Nephron (organoid): ENCODE results near the gene TES.
A peak's percentile ranks its signal among the peaks of the same experiment; 100 is the strongest.

Source experiments
- H3K27ac Mint-ChIP-seq, 3 experiments: 2 replicates each; pipeline ENCODE4 v1.8.0; 2020; ENCODE audit warnings: mixed read lengths in 3 of 3, mild to moderate bottlenecking in 2 of 3, moderate library complexity in 1 of 3
- H3K27me3 Mint-ChIP-seq: 2 replicates; pipeline ENCODE4 v1.8.0; 2021; ENCODE audit warnings: low read depth, mild to moderate bottlenecking, moderate library complexity, mixed read lengths
- H3K36me3 Mint-ChIP-seq: 2 replicates; pipeline ENCODE4 v1.8.0; 2020; ENCODE audit warnings: low read depth, mixed read lengths
- H3K4me1 Mint-ChIP-seq: 2 replicates; pipeline ENCODE4 v1.8.0; 2020; ENCODE audit warnings: mixed read lengths
- H3K4me3 Mint-ChIP-seq, 3 experiments: 2 replicates each; pipeline ENCODE4 v1.8.0; 2020; ENCODE audit warnings: mild to moderate bottlenecking in 3 of 3, mixed read lengths in 3 of 3, moderate library complexity in 2 of 3
- H3K9me3 Mint-ChIP-seq: 2 replicates; pipeline ENCODE4 v1.8.0; 2020; ENCODE audit warnings: mixed read lengths
- TF ChIP-seq, protein P1 (sequence below), 3 experiments: fragments of 200-600 bp; sonication (generic); IDR thresholded peaks; one replicate each; pipeline ENCODE4 v1.5.0; 2021; ENCODE audit warnings: antibody characterized with exemption in 3 of 3; ENCODE audit not compliant: unreplicated experiment in 3 of 3

The TES gene

DNA sequence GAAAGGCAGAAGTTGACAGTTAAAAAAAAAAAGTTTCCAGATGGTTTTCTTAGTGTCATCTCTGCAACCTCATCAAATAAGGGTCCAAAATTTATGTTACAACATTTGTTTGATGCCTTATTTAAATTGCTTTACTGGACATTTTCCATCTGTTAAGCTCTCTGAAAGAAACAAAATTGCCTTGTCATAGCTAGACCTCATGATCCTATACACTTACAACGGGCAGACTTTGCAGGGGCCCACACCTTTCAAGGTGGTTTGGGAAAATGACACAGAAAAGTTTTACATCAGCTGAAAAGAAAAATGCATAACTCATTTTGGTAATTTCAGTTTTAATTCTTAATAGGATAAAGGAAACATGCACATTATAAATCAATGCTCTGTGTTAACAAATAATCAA is 1.4 kb upstream of the TES start:
- TF ChIP-seq, protein P1, sequence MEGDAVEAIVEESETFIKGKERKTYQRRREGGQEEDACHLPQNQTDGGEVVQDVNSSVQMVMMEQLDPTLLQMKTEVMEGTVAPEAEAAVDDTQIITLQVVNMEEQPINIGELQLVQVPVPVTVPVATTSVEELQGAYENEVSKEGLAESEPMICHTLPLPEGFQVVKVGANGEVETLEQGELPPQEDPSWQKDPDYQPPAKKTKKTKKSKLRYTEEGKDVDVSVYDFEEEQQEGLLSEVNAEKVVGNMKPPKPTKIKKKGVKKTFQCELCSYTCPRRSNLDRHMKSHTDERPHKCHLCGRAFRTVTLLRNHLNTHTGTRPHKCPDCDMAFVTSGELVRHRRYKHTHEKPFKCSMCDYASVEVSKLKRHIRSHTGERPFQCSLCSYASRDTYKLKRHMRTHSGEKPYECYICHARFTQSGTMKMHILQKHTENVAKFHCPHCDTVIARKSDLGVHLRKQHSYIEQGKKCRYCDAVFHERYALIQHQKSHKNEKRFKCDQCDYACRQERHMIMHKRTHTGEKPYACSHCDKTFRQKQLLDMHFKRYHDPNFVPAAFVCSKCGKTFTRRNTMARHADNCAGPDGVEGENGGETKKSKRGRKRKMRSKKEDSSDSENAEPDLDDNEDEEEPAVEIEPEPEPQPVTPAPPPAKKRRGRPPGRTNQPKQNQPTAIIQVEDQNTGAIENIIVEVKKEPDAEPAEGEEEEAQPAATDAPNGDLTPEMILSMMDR (IDR thresholded peaks at IDR 0.05; ENCODE audit: unreplicated experiment in 3 of 3), result no peak
- H3K4me1 Mint-ChIP-seq, result peaks cover 23% of the 10 kb centered on the region
- H3K4me3 Mint-ChIP-seq, result peak overlapping the region in 1 of 3 experiments; percentile 20
- H3K9me3 Mint-ChIP-seq, result no peaks in the 10 kb centered on the region
- H3K27me3 Mint-ChIP-seq, result peaks cover 32% of the 10 kb centered on the region
- no peaks in the 10 kb centered on the region for H3K36me3 Mint-ChIP-seq
- H3K27ac Mint-ChIP-seq, result no peak overlapping the region

DNA sequence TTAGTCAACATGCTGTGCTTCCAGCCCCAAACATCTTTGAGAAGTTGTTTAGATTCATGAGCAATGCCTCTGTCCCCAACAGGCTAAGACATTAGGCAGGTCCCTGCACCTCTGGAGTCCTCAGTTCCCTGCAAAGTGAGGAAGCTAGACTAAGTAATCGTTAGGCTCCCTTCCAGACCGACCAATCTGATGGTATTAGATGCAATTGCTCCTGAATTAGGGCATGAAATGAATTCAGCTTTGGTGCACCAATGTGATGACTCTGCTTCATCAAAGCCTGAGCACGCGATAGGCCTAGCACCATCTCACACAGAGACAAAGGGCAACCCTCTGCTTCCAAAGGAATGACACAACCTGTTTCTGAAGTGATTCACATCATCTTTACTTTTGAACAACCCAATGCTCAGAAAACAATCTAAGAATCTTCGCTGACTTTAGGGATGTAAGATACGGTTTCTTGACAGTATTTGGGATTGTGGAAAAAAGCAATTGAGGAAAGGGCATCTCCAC is 723 bp upstream of the TES start:
- H3K9me3 Mint-ChIP-seq, result no peaks in the 10 kb centered on the region
- H3K4me1 Mint-ChIP-seq, result peaks cover 23% of the 10 kb centered on the region
- TF ChIP-seq, protein P1 (IDR thresholded peaks at IDR 0.05; ENCODE audit: unreplicated experiment in 3 of 3), result no peak
- H3K27me3 Mint-ChIP-seq, result peaks cover 32% of the 10 kb centered on the region
- no peaks in the 10 kb centered on the region for H3K36me3 Mint-ChIP-seq
- no peak overlapping the region for H3K27ac Mint-ChIP-seq
- peak overlapping the region; percentile 60 to 72 (median 66) for H3K4me3 Mint-ChIP-seq

- TF ChIP-seq, protein P1 (IDR thresholded peaks at IDR 0.05; ENCODE audit: unreplicated experiment in 3 of 3), result no peak
- Mint-ChIP-seq H3K4me3 (peak overlapping the region; percentile 87 to 94 (median 92)), H3K27ac (peak overlapping the region; percentile 74 to 88 (median 75)), H3K27me3 (peaks cover 32% of the 10 kb centered on the region), H3K4me1 (peaks cover 23% of the 10 kb centered on the region), H3K36me3 (no peaks in the 10 kb centered on the region), H3K9me3 (no peaks in the 10 kb centered on the region)
Measured at GRCh38 chr7:116211006-116211912, 920 bp downstream of the TES start.

- Mint-ChIP-seq H3K27me3 (peaks cover 32% of the 10 kb centered on the region), H3K4me3 (peak overlapping the region; percentile 82 to 94 (median 87)), H3K9me3 (no peaks in the 10 kb centered on the region), H3K4me1 (peaks cover 23% of the 10 kb centered on the region), H3K36me3 (no peaks in the 10 kb centered on the region), H3K27ac (peak overlapping the region in 2 of 3 experiments; percentile 26 to 65)
- TF ChIP-seq, protein P1 (IDR thresholded peaks at IDR 0.05; ENCODE audit: unreplicated experiment in 3 of 3), result no peak
Measured at GRCh38 chr7:116211913-116212596, 1.7 kb downstream of the TES start.

DNA sequence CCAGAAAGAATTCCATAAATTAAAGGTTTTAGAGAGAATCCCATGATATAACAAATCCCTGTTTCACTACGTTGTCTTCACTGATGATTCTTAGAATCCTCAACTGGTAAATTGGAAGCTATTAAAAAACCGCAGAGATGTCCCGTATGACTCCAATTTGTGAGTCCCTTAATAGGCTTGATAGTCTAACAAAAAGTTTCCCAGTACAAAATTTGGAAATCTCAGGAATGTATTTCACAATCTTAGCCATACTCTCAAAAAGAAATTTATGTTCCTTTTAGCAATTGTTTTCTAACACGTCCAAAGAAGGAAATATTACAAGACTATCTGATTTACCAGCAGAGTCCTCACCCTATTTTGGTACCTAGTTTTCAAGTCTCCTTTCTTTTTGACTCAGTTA is 2.5 kb downstream of the TES start:
- H3K4me3 Mint-ChIP-seq, result peak overlapping the region; percentile 51 to 87 (median 51)
- TF ChIP-seq, protein P1 (IDR thresholded peaks at IDR 0.05; ENCODE audit: unreplicated experiment in 3 of 3), result no peak
- H3K27me3 Mint-ChIP-seq, result peaks cover 32% of the 10 kb centered on the region
- peaks cover 26% of the 10 kb centered on the region for H3K4me1 Mint-ChIP-seq
- H3K27ac Mint-ChIP-seq, result peak overlapping the region in 1 of 3 experiments; percentile 2
- H3K9me3 Mint-ChIP-seq, result no peaks in the 10 kb centered on the region
- no peaks in the 10 kb centered on the region for H3K36me3 Mint-ChIP-seq
